Spinal cord (tissue), 10 donors: ENCODE measurements around the gene TSR1. TPM values are rescaled to one million over a fixed set of nuclear protein-coding genes. Genes with fewer than 3 reads are reported as not detected.
A peak's percentile ranks its signal among the peaks of the same experiment; 100 is the strongest.

ENCODE experiments used
- DNase-seq, 6 donors: peaks; one replicate each; pipeline versions ENCODE4 v3.0.0 to v3.0.0-alpha.2; 2013 to 2015; ENCODE audit warnings: low spot score in 6 of 6, low read depth in 4 of 6
- H3K27ac ChIP-seq: one replicate; pipeline ENCODE4 v1.5.1; 2013; ENCODE audit warnings: low read depth, low read length, control low read depth
- H3K27me3 ChIP-seq: one replicate; pipeline ENCODE4 v1.6.1; 2013; ENCODE audit warnings: low read length; ENCODE audit not compliant: control insufficient read depth, insufficient read depth
- H3K36me3 ChIP-seq: one replicate; pipeline ENCODE4 v1.6.1; 2013; ENCODE audit warnings: low read length; ENCODE audit not compliant: control insufficient read depth, insufficient read depth
- H3K4me1 ChIP-seq: one replicate; pipeline ENCODE4 v1.6.1; 2013; ENCODE audit warnings: low read length; ENCODE audit not compliant: control insufficient read depth, insufficient read depth
- H3K4me3 ChIP-seq: one replicate; pipeline ENCODE4 v1.5.1; 2013; ENCODE audit warnings: low read depth, low read length, control low read depth
- H3K9me3 ChIP-seq: one replicate; pipeline ENCODE4 v1.6.1; 2013; ENCODE audit warnings: low read length; ENCODE audit not compliant: control insufficient read depth, insufficient read depth
- WGBS: methylation state at CpG from one replicate; pipeline ENCODE4 v1.1.5; 2013; ENCODE audit warnings: missing lambda C conversion rate; ENCODE audit not compliant: insufficient coverage; 5-methylcytosine and 5-hydroxymethylcytosine counted together
- polyA plus RNA-seq, 2 donors: library from polyadenylated mRNA; unstranded; fragments of 120-200 nt; gene quantifications; one replicate each; pipeline ENCODE4 v1.2.1, GENCODE V29; 2013; ENCODE audit not compliant: insufficient read length in 2 of 2
- small RNA-seq: library from RNA; depleted of rRNA; stranded (forward); fragments of <200 nt; gene quantifications from one replicate; pipeline ENCODE3, GENCODE V24; 2014; ENCODE audit warnings: low replicate concordance
- total RNA-seq, 2 donors: library from RNA; depleted of rRNA in 1 of 2; stranded (reverse); fragments of 120-200 nt in 1 of 2; fragments of >200 nt in 1 of 2; gene quantifications; one replicate each; pipeline versions ENCODE4 v1.2.3 to v1.2.4, GENCODE V29; 2013 to 2014
- donor health status: healthy.

TSR1 gene
- total and polyA plus RNA-seq, 4 donors, result 27.5 to 41.0 (median 29.8) TPM

- H3K4me1 ChIP-seq, result no peaks in the 10 kb centered on the region
- no peak overlapping the region for H3K4me3 ChIP-seq
- H3K9me3 ChIP-seq, result no peaks in the 10 kb centered on the region
- H3K36me3 ChIP-seq, result peaks cover 31% of the 10 kb centered on the region
- no peaks in the 10 kb centered on the region for H3K27me3 ChIP-seq
- DNase-seq, result peak in 1 of 6 donors; percentile 10
- H3K27ac ChIP-seq, result no peak overlapping the region
- WGBS, result no CpG with 5 or more reads among the region's 1 CpG
These were observed 60.5 kb downstream of the TSR1 start for GRCh38 chr17:2275722-2276121.

- H3K27ac ChIP-seq, result no peak overlapping the region
- peaks cover 25% of the 10 kb centered on the region for H3K36me3 ChIP-seq
- no peak for DNase-seq
- no peak overlapping the region for H3K4me3 ChIP-seq
- H3K4me1 ChIP-seq, result no peaks in the 10 kb centered on the region
- no peaks in the 10 kb centered on the region for H3K9me3 ChIP-seq
- H3K27me3 ChIP-seq, result no peaks in the 10 kb centered on the region
- no CpG with 5 or more reads among the region's 2 CpGs for WGBS
These were observed 61.8 kb downstream of the TSR1 start for GRCh38 chr17:2274414-2274813.

Small RNA genes within 50 kb of the gene (small RNA-seq; reads per million reads assigned to genes)
- gene AC006435.3 (not detected), gene SNORD91A (548 reads per million, percentile 99 among the genes with 10 or more reads in this experiment), gene SNORD91B (116 reads per million, percentile 98 among the genes with 10 or more reads in this experiment)

Other genes with a start within 250 kb of the TSR1 start
- gene SMG6, start 32.7 kb downstream of the TSR1 start, total RNA-seq, result 10 to 100 TPM; 26.4 to 46.3 TPM
- 10 to 100 TPM; 35.4 to 39.2 TPM for gene SMG6, start 32.7 kb downstream of the TSR1 start, polyA plus RNA-seq
- 10 to 100 TPM; 21.4 to 43.6 TPM for gene SRR, start 32.5 kb downstream of the TSR1 start, total RNA-seq
- 10 to 100 TPM; 37.7 to 42.3 TPM for gene SRR, start 32.5 kb downstream of the TSR1 start, polyA plus RNA-seq
- 10 to 100 TPM; 46.7 to 90.1 TPM for gene SGSM2, start 1.0 kb upstream of the TSR1 start, total RNA-seq
- 100 to 1,000 TPM; 150 to 181 TPM for gene SGSM2, start 1.0 kb upstream of the TSR1 start, polyA plus RNA-seq
- gene MNT, start 64.6 kb upstream of the TSR1 start, total RNA-seq, result 10 to 100 TPM in 1 of 2 donors, 1 to 10 TPM in 1; 6.2 to 12.2 TPM
- gene MNT, start 64.6 kb upstream of the TSR1 start, polyA plus RNA-seq, result 10 to 100 TPM; 27.8 to 34.0 TPM
- gene METTL16, start 175.4 kb upstream of the TSR1 start, total RNA-seq, result 10 to 100 TPM; 20.6 to 23.9 TPM
- 10 to 100 TPM; 25.6 to 28.2 TPM for gene METTL16, start 175.4 kb upstream of the TSR1 start, polyA plus RNA-seq